Upper lobe of left lung (tissue), 4 donors: Measurements from ENCODE around the gene TNFRSF14.

Source experiments
- CTCF ChIP-seq, 6 experiments: fragments of 450-650 bp in 4 of 6; fragments of 200-600 bp in 2 of 6; sonication (generic) in 2 of 6; IDR thresholded peaks; one replicate each; pipeline ENCODE4 v1.5.1; 2016 to 2019; ENCODE audit warnings: antibody characterized with exemption in 6 of 6
- EP300 ChIP-seq, 4 donors: sonication (generic); formaldehyde crosslinking; IDR thresholded peaks; one replicate each; pipeline ENCODE4 v1.5.1; 2017; ENCODE audit warnings: antibody characterized with exemption in 4 of 4, control low read depth in 2 of 4
- POLR2AphosphoS5 ChIP-seq, 2 donors: sonication (generic); formaldehyde crosslinking; IDR thresholded peaks; one replicate each; pipeline ENCODE4 v1.5.1; 2017; ENCODE audit warnings: antibody characterized with exemption in 2 of 2

- peak; percentile 15 to 70 (median 45) for TF ChIP-seq CTCF (IDR thresholded peaks at IDR 0.05)
- TF ChIP-seq POLR2AphosphoS5 (IDR thresholded peaks at IDR 0.05), result peak; percentile 45 to 91
- peak in 1 of 4 donors; percentile 17 for TF ChIP-seq EP300 (IDR thresholded peaks at IDR 0.05)
Observed at GRCh38 chr1:2546515-2547209, 9.5 kb upstream of the TNFRSF14 start.
